Liver (tissue), 9 donors: ENCODE results near the gene THOC2. TPM values are rescaled to one million over a fixed set of nuclear protein-coding genes. Genes with fewer than 3 reads are reported as not detected.

ENCODE experiments used
- DNase-seq: peaks from one replicate; pipeline ENCODE4 v3.0.0-alpha.2; 2017; ENCODE audit warnings: low spot score
- H3K27ac ChIP-seq, 2 donors: one replicate each; pipeline ENCODE4 v1.7.0; 2013; ENCODE audit warnings: inconsistent platforms in 2 of 2, low read length in 2 of 2, control low read depth in 1 of 2, low read depth in 1 of 2, mild to moderate bottlenecking in 1 of 2
- H3K27me3 ChIP-seq, 4 donors: one replicate each; pipeline versions ENCODE4 v1.6.1 to v1.7.0; 2013; ENCODE audit warnings: low read length in 3 of 4, inconsistent platforms in 1 of 4, mild to moderate bottlenecking in 1 of 4, moderate library complexity in 1 of 4; ENCODE audit not compliant: control insufficient read depth in 4 of 4, insufficient read depth in 4 of 4
- H3K36me3 ChIP-seq, 4 donors: one replicate each; pipeline versions ENCODE4 v1.6.1 to v1.7.0; 2013; ENCODE audit warnings: low read length in 3 of 4, mild to moderate bottlenecking in 3 of 4, low read depth in 1 of 4, moderate library complexity in 1 of 4; ENCODE audit not compliant: control insufficient read depth in 4 of 4, insufficient read depth in 3 of 4
- H3K4me1 ChIP-seq, 4 donors: one replicate each; pipeline versions ENCODE4 v1.6.1 to v1.7.0; 2013; ENCODE audit warnings: low read length in 3 of 4, mild to moderate bottlenecking in 3 of 4, moderate library complexity in 1 of 4; ENCODE audit not compliant: control insufficient read depth in 4 of 4, insufficient read depth in 4 of 4
- H3K4me3 ChIP-seq, 3 donors: one replicate each; pipeline versions ENCODE4 v1.6.1 to v1.7.0; 2013; ENCODE audit warnings: low read length in 3 of 3, control low read depth in 1 of 3, low read depth in 1 of 3, mild to moderate bottlenecking in 1 of 3
- H3K9ac ChIP-seq, 2 donors: one replicate each; pipeline ENCODE4 v1.7.0; 2013; ENCODE audit warnings: low read length in 2 of 2, mild to moderate bottlenecking in 2 of 2, moderate library complexity in 2 of 2, control low read depth in 1 of 2, low read depth in 1 of 2
- H3K9me3 ChIP-seq, 4 donors: one replicate each; pipeline versions ENCODE4 v1.6.1 to v1.7.0; 2013; ENCODE audit warnings: low read length in 3 of 4; ENCODE audit not compliant: control insufficient read depth in 4 of 4
- ATF3 ChIP-seq: IDR thresholded peaks from 2 replicates; pipeline ENCODE4 v1.6.1; 2016; ENCODE audit warnings: antibody characterized with exemption
- CTCF ChIP-seq: fragments of 150-350 bp; IDR thresholded peaks from 2 replicates; pipeline ENCODE4 v1.5.1; 2017; ENCODE audit warnings: improper control_type of control experiment, low read depth, low read length; ENCODE audit not compliant: missing input control
- EGR1 ChIP-seq, 2 donors: IDR thresholded peaks; 2 replicates each; pipeline ENCODE4 v1.6.1; 2016 to 2018; ENCODE audit warnings: antibody characterized with exemption in 2 of 2, low read depth in 2 of 2
- FOXA1 ChIP-seq: IDR thresholded peaks from 2 replicates; pipeline ENCODE4 v1.6.1; 2016; ENCODE audit warnings: antibody characterized with exemption
- FOXA2 ChIP-seq: IDR thresholded peaks from 2 replicates; pipeline ENCODE4 v1.6.1; 2016; ENCODE audit warnings: antibody characterized with exemption
- GABPA ChIP-seq, 2 donors: IDR thresholded peaks in 1 of 2; conservative IDR thresholded peaks in 1 of 2; 2 replicates each; pipeline ENCODE4 v1.6.1; 2016; ENCODE audit warnings: antibody characterized with exemption in 2 of 2, mild to moderate bottlenecking in 1 of 2, moderate library complexity in 1 of 2
- HNF4A ChIP-seq, 2 donors: conservative IDR thresholded peaks; 2 replicates each; pipeline ENCODE4 v1.6.1; 2016; ENCODE audit warnings: antibody characterized with exemption in 2 of 2, mild to moderate bottlenecking in 2 of 2
- HNF4G ChIP-seq: IDR thresholded peaks from 2 replicates; pipeline ENCODE4 v1.6.1; 2016; ENCODE audit warnings: antibody characterized with exemption
- NR2F2 ChIP-seq: IDR thresholded peaks from 2 replicates; pipeline ENCODE4 v1.6.1; 2016; ENCODE audit warnings: antibody characterized with exemption
- RAD21 ChIP-seq, 2 donors: IDR thresholded peaks; 2 replicates each; pipeline ENCODE4 v1.6.1; 2016; ENCODE audit warnings: antibody characterized with exemption in 2 of 2, mild to moderate bottlenecking in 2 of 2
- REST ChIP-seq: IDR thresholded peaks from 2 replicates; pipeline ENCODE4 v1.6.1; 2016; ENCODE audit warnings: antibody characterized with exemption, mild to moderate bottlenecking
- SP1 ChIP-seq: IDR thresholded peaks from 2 replicates; pipeline ENCODE4 v1.6.1; 2018; ENCODE audit warnings: antibody characterized with exemption, mild to moderate bottlenecking
- YY1 ChIP-seq: IDR thresholded peaks from 2 replicates; pipeline ENCODE4 v1.6.1; 2016; ENCODE audit warnings: antibody characterized with exemption, mild to moderate bottlenecking
- WGBS: extraction: QIAGEN DNeasy Blood & Tissue Kit; methylation state at CpG from one replicate; pipeline ENCODE4 v1.1.7; 2013; 5-methylcytosine and 5-hydroxymethylcytosine counted together
- polyA plus RNA-seq, 2 donors: library from polyadenylated mRNA; stranded (reverse) in 1 of 2; unstranded in 1 of 2; fragments of 200-250 nt in 1 of 2; fragments of >200 nt in 1 of 2; fragmentation: Nextera tagmentation in 1 of 2; extraction: Ambion mirVana in 1 of 2; gene quantifications; one replicate each; pipeline versions ENCODE4 v1.2.1 to v1.2.3, GENCODE V29; 2013 to 2015
- total RNA-seq, 2 donors: library from RNA; depleted of rRNA; stranded (reverse); fragments of >200 nt; gene quantifications; one replicate each; pipeline ENCODE4 v1.2.3, GENCODE V29; 2014
- TF ChIP-seq, protein P1 (sequence below): IDR thresholded peaks from 2 replicates; pipeline ENCODE4 v1.6.1; 2016; ENCODE audit warnings: antibody characterized with exemption
- TF ChIP-seq, protein P2 (sequence below): IDR thresholded peaks from 2 replicates; pipeline ENCODE4 v1.6.1; 2016; ENCODE audit warnings: antibody characterized with exemption
- donor health status: healthy.
- donor health status: healthy.
- donor health status: healthy.
- donor health status: healthy.
- donor health status: healthy.

THOC2 gene
- total and polyA plus RNA-seq, 4 donors: 10.6 to 55.9 (median 40.7) TPM

- TF ChIP-seq REST: no peak
Measured at GRCh38 chrX:123562342-123563146, 170.3 kb downstream of the THOC2 start (continued).

DNA sequence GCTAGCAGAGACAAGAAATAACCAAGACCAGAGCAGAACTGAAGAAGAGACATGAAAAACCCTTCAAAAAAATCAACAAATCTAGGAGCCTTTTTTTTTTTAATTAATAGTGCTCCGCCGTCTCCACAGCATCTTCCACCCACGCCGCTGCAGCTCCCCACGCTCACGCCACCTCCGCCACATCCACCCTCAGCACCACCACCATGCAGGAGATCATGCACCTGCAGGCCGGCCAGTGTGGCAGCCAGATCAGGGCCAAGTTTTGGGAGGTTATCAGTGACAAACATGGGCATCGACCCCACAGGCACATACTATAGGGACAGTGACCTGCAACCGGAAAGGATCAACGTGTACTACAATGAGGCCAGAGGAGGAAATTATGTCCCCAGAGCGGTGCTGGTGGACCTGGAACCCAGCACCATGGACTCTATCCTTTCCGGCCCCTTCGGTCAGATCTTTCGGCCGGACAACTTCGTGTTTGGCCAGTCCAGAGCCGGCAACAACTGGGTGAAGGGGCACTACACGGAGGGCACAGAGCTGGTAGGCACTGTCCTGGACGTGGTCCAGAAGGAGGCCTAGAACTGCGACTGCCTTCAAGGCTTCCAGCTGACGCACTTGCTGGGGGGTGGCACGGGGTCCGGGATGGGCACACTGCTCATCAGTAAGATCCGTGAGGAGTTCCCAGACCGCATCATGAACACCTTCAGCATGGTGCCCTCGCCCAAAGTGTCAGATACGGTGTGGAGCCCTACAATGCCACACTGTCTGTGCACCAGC lies 171.2 kb downstream of the THOC2 start:
- H3K27ac ChIP-seq: no peak overlapping the region
- no peaks in the 10 kb centered on the region for H3K36me3 ChIP-seq
- no peak for DNase-seq
- H3K9me3 ChIP-seq: no peaks in the 10 kb centered on the region
- H3K27me3 ChIP-seq: no peaks in the 10 kb centered on the region
- no peak for TF ChIP-seq RAD21 (IDR thresholded peaks at IDR 0.05)
- no peak for TF ChIP-seq NR2F2
- H3K4me3 ChIP-seq: no peak overlapping the region
- 96% methylated on average over 28 of the region's 28 CpGs for WGBS
- H3K9ac ChIP-seq: no peak overlapping the region
- H3K4me1 ChIP-seq: no peaks in the 10 kb centered on the region

DNA sequence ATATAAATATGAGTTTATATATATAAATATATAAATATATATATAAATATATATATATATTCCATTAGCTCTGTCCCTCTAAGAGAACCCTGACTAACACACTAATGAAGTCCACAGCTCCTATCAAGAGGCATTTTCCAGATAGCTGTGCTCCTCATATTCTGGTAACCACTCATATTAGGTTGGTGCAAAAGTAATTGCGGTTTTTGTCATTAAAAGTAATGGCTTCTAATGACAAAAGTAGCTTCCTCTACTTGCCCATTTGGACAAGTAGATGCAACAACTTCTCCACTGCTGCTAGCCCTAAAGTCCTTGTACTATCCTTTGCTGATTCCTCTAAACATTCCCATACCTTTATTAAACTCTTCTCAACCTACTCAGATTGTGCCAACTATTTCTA lies 182.0 kb downstream of the THOC2 start:
- no peak overlapping the region for H3K27ac ChIP-seq
- no peaks in the 10 kb centered on the region for H3K9me3 ChIP-seq
- 92% methylated on average over 1 of the region's 1 CpG for WGBS
- H3K4me3 ChIP-seq: no peak overlapping the region
- DNase-seq: no peak
- TF ChIP-seq RAD21 (IDR thresholded peaks at IDR 0.05): no peak
- TF ChIP-seq EGR1 (IDR thresholded peaks at IDR 0.05; ENCODE audit: low read depth in 2 of 2): no peak
- no peak for TF ChIP-seq FOXA1
- TF ChIP-seq SP1: no peak
- no peak for TF ChIP-seq REST
- TF ChIP-seq GABPA (IDR thresholded peaks at IDR 0.05 in 1 of 2, conservative IDR thresholded peaks at IDR 0.05 in 1 of 2): no peak
- TF ChIP-seq HNF4G: no peak
- TF ChIP-seq CTCF: no peak
- TF ChIP-seq FOXA2: no peak
- no peak for TF ChIP-seq YY1
- TF ChIP-seq ATF3: no peak
- no peak for TF ChIP-seq HNF4A (conservative IDR thresholded peaks at IDR 0.05)
- TF ChIP-seq, protein P1, sequence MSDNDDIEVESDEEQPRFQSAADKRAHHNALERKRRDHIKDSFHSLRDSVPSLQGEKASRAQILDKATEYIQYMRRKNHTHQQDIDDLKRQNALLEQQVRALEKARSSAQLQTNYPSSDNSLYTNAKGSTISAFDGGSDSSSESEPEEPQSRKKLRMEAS: no peak
- TF ChIP-seq, protein P2, sequence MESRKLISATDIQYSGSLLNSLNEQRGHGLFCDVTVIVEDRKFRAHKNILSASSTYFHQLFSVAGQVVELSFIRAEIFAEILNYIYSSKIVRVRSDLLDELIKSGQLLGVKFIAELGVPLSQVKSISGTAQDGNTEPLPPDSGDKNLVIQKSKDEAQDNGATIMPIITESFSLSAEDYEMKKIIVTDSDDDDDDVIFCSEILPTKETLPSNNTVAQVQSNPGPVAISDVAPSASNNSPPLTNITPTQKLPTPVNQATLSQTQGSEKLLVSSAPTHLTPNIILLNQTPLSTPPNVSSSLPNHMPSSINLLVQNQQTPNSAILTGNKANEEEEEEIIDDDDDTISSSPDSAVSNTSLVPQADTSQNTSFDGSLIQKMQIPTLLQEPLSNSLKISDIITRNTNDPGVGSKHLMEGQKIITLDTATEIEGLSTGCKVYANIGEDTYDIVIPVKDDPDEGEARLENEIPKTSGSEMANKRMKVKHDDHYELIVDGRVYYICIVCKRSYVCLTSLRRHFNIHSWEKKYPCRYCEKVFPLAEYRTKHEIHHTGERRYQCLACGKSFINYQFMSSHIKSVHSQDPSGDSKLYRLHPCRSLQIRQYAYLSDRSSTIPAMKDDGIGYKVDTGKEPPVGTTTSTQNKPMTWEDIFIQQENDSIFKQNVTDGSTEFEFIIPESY: no peak
- no peaks in the 10 kb centered on the region for H3K4me1 ChIP-seq
- no peak overlapping the region for H3K9ac ChIP-seq
- H3K27me3 ChIP-seq: no peaks in the 10 kb centered on the region
- no peaks in the 10 kb centered on the region for H3K36me3 ChIP-seq
